Measurements from ENCODE around the gene SNX11. TPM values are rescaled to one million over a fixed set of nuclear protein-coding genes. Genes with fewer than 3 reads are reported as not detected.

The SNX11 gene
- total and polyA plus RNA-seq, 9 donors, result 7.1 to 21.3 (median 14.1) TPM

DNA sequence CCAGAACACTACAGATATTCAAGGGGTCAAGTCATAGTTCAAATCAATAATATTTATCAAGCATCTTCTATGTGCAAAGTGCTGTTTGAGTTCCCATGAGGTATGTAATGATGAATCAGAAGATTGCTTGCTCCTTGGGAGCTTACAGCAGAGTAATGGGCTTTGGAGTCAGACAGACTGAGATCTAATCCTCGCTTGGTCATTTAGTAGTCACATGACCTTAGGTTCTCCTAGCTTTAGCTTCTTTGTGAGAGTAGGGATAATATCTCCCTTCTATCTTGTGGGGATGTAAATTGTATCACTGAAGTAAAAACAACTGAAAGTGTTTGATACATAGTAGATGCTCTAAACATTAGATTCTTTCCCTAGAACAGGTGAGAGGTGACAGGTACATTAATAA is 30.1 kb downstream of the SNX11 start:
- Histone ChIP-seq H3K9me3 (no peaks in the 10 kb centered on the region), H3K27me3 (no peaks in the 10 kb centered on the region), H3K36me3 (no peaks in the 10 kb centered on the region), H3K4me1 (ENCODE audit: insufficient read depth) (no peaks in the 10 kb centered on the region), H3K27ac (no peak overlapping the region), H3K4me3 (no peak overlapping the region)
- WGBS, 3 donors, result 54 to 71% (median 70%) methylated on average over 1 of the region's 1 CpG
- intact Hi-C loops (cut with DNase I), result no loop called here
- no peak for TF ChIP-seq EP300 (IDR thresholded peaks at IDR 0.05)
- TF ChIP-seq POLR2A (IDR thresholded peaks at IDR 0.05), result no peak
- TF ChIP-seq, protein P1, sequence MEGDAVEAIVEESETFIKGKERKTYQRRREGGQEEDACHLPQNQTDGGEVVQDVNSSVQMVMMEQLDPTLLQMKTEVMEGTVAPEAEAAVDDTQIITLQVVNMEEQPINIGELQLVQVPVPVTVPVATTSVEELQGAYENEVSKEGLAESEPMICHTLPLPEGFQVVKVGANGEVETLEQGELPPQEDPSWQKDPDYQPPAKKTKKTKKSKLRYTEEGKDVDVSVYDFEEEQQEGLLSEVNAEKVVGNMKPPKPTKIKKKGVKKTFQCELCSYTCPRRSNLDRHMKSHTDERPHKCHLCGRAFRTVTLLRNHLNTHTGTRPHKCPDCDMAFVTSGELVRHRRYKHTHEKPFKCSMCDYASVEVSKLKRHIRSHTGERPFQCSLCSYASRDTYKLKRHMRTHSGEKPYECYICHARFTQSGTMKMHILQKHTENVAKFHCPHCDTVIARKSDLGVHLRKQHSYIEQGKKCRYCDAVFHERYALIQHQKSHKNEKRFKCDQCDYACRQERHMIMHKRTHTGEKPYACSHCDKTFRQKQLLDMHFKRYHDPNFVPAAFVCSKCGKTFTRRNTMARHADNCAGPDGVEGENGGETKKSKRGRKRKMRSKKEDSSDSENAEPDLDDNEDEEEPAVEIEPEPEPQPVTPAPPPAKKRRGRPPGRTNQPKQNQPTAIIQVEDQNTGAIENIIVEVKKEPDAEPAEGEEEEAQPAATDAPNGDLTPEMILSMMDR (IDR thresholded peaks at IDR 0.05), result no peak
- no peak for DNase-seq

DNA sequence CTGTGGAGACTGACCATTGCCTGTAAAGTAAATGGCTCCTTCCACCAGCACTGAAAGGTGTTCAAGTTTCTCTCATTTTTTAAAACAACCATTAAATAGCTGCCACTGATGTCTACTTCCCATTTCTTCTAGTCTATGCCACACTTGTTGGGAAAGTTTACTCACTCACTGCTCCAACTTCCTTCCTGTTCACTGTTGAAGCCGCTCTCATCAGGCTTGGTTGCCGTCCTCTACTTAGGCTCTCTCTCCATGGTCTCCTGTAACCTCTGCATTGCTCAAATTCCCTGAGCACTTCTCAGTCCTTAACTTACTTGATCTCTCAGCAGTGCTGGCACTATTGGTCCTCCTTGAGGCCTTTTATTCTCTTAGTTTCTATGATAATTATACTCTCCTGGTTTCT is 32.4 kb downstream of the SNX11 start:
- H3K27ac ChIP-seq, result no peak overlapping the region
- no peaks in the 10 kb centered on the region for H3K36me3 ChIP-seq
- no peaks in the 10 kb centered on the region for H3K27me3 ChIP-seq
- 59 to 75% (median 74%) methylated on average over 2 of the region's 2 CpGs for WGBS, 3 donors
- H3K4me3 ChIP-seq, result no peak overlapping the region
- H3K4me1 ChIP-seq (ENCODE audit: insufficient read depth), result no peaks in the 10 kb centered on the region
- H3K9me3 ChIP-seq, result no peaks in the 10 kb centered on the region
- intact Hi-C loops (cut with DNase I), result no loop called here
- TF ChIP-seq, protein P1 (IDR thresholded peaks at IDR 0.05), result no peak
- TF ChIP-seq POLR2A (IDR thresholded peaks at IDR 0.05) (no peak), EP300 (IDR thresholded peaks at IDR 0.05) (no peak)
- DNase-seq, result no peak

DNA sequence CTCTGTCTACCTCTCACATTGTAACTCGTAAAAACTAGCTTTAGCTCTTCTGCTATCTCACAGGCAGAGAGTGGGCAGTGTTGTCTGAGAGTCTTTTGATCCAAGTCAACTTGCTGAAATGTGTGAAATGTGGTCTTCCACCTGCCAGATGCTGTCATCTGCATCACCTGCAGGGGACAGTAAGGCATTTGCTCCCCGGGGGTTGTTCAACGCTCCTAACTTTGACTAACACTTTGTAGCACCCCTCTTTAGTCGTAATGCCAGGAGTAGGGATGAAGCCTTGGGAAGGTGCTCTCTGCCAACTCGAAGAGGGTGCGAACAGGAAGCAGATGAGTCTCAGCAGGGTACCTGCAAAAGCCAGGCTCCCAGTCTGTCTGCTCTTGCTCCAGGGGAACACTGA is 36.1 kb downstream of the SNX11 start:
- H3K27me3 ChIP-seq, result no peaks in the 10 kb centered on the region

DNA sequence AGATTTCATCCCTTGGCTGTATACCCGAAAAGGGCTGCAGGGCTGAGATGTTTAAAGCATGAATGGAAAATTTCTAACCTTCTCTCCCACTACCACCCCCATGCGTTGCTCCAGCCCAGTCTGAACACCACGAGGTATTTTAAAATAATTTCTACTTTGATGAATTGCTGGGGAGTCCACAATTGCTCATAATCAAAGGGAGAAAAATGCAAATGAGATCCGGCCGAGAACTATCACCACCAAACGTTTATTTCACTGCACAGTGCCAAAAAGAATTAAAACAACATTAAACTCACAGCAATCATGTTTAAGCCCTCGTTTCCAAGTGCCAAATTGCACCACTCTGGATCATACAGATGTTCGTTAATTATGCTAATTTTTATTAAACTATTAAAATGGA is 36.7 kb downstream of the SNX11 start:
- H3K36me3 ChIP-seq, result no peaks in the 10 kb centered on the region
- H3K9me3 ChIP-seq, result no peaks in the 10 kb centered on the region
- WGBS, 3 donors, result 16 to 31% (median 28%) methylated on average over 8 of the region's 8 CpGs
- H3K4me1 ChIP-seq (ENCODE audit: insufficient read depth), result no peaks in the 10 kb centered on the region
- no peak overlapping the region for H3K4me3 ChIP-seq
- intact Hi-C loops (cut with DNase I), result no loop called here
- no peak overlapping the region for H3K27ac ChIP-seq
- DNase-seq, result no peak
- TF ChIP-seq EP300 (IDR thresholded peaks at IDR 0.05), result no peak
- TF ChIP-seq POLR2A (IDR thresholded peaks at IDR 0.05), result no peak
- TF ChIP-seq, protein P1 (IDR thresholded peaks at IDR 0.05), result no peak
- H3K27me3 ChIP-seq, result no peaks in the 10 kb centered on the region

More for the DNA sequence above, 36.1 kb downstream of the SNX11 start:
- H3K4me3 ChIP-seq, result no peak overlapping the region
- H3K9me3 ChIP-seq, result no peaks in the 10 kb centered on the region
- no peaks in the 10 kb centered on the region for H3K36me3 ChIP-seq
- no peak overlapping the region for H3K27ac ChIP-seq
- 25 to 40% (median 27%) methylated on average over 6 of the region's 6 CpGs for WGBS, 3 donors
- intact Hi-C loops (cut with DNase I), result no loop called here
- no peaks in the 10 kb centered on the region for H3K4me1 ChIP-seq (ENCODE audit: insufficient read depth)
- DNase-seq, result no peak
- no peak for TF ChIP-seq EP300 (IDR thresholded peaks at IDR 0.05)
- TF ChIP-seq, protein P1 (IDR thresholded peaks at IDR 0.05), result no peak
- TF ChIP-seq POLR2A (IDR thresholded peaks at IDR 0.05), result no peak
